ENCODE measurements around the gene FIBCD1. TPM values are rescaled to one million over a fixed set of nuclear protein-coding genes. Genes with fewer than 3 reads are reported as not detected.
"Not testable (repeated sequence)": the region's sequence is repeated elsewhere in the genome, so short reads cannot be mapped to it uniquely, and the experiment has no call there.

The FIBCD1 gene
- total and polyA plus RNA-seq, 12 donors: 0.11 to 55.7 (median 18.3) TPM

DNA sequence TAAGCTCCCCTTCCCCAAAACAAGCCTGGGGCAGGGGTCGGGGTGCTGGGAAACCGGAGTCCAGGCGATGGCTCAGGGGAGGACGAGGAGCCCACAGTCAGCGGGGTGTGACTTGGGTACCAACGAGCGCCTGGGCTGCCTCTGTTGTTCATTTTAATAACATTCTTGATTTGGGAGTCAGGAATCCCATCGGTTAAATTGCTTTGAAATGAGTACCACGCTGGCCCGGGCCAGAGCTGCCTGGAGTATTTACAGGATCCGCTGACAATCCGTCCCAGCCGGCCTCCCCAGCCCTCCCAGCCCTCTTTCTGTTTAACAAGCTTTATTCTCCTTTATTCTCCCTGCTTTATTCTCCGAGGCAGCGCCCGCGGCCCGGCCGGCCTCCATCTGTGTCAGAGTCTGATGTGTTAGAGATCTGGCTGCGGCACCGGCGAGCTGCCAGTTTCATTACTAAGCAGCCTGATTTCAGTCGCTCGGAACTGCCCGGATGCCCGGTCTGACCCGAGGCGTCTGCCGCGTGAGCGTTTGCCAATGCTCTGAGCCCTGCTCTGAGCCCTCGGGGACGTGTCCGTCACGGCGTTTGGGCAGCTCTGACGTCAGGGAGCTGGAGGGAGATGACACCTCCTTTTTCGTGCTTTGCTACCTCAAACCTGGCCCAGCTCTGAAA, 26.0 kb downstream of the FIBCD1 start:
- intact Hi-C loops (cut with DNase I): no loop called here
- 73 to 84% (median 79%) methylated on average over 28 to 38 of the region's 38 CpGs for WGBS, 4 donors
- H3K27ac ChIP-seq: no peak overlapping the region
- H3K27me3 ChIP-seq: no peaks in the 10 kb centered on the region
- H3K36me3 ChIP-seq (replicated peaks in 1 of 2): no peaks in the 10 kb centered on the region
- no peak overlapping the region for H3K4me3 ChIP-seq
- no peaks in the 10 kb centered on the region for H3K4me1 ChIP-seq (replicated peaks in 1 of 2)
- peak in 1 of 7 donors; percentile 57 for DNase-seq
- TF ChIP-seq, protein P1, sequence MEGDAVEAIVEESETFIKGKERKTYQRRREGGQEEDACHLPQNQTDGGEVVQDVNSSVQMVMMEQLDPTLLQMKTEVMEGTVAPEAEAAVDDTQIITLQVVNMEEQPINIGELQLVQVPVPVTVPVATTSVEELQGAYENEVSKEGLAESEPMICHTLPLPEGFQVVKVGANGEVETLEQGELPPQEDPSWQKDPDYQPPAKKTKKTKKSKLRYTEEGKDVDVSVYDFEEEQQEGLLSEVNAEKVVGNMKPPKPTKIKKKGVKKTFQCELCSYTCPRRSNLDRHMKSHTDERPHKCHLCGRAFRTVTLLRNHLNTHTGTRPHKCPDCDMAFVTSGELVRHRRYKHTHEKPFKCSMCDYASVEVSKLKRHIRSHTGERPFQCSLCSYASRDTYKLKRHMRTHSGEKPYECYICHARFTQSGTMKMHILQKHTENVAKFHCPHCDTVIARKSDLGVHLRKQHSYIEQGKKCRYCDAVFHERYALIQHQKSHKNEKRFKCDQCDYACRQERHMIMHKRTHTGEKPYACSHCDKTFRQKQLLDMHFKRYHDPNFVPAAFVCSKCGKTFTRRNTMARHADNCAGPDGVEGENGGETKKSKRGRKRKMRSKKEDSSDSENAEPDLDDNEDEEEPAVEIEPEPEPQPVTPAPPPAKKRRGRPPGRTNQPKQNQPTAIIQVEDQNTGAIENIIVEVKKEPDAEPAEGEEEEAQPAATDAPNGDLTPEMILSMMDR (IDR thresholded peaks at IDR 0.05): no peak
- TF ChIP-seq POLR2A (IDR thresholded peaks at IDR 0.05): no peak
- no peaks in the 10 kb centered on the region for H3K9me3 ChIP-seq (replicated peaks in 1 of 3)

DNA sequence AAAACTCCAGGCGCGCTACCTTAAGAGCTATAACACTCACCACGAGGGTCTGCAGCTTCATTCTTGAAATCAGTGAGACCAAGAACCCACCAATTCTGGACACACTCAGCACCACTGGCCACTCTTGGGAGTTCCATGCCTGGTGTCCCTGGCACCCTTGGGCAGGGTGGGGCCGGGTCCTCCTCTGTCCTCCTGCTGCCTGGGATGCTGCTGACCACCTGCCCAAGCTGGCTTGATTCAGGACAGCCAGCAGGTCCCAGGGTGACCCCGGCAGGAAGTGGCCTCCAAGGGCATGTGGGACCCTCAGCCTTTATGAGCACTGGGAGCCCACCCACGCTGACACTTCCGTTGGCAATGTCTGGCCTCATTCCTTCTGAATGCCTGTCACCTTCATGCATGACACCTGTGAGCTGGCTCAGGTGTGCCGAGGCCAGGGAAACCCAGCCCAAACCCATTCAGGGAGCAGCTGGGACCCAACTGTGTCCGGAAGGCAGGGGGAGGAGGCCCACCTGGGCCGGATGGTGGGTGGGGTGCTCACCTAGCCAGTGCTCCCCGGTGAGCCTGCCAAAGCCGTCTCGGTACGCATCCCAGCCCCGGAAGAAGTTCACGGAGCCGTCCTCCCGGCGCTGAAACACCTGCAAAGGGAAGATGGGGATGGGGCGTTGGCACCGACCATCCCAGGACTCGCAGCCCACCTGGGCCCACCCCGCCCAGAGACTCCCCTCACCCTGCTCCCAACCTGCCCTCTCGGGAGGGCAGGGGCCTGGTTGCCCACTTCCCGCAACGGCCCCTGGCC, 27.6 kb downstream of the FIBCD1 start:
- Histone ChIP-seq H3K36me3 (replicated peaks in 1 of 2) (no peaks in the 10 kb centered on the region), H3K4me3 (no peak overlapping the region), H3K27ac (no peak overlapping the region), H3K4me1 (replicated peaks in 1 of 2) (no peaks in the 10 kb centered on the region), H3K27me3 (no peaks in the 10 kb centered on the region), H3K9me3 (replicated peaks in 1 of 3) (no peaks in the 10 kb centered on the region)
- 75 to 94% (median 93%) methylated on average over 4 to 26 of the region's 26 CpGs for whole genome bisulfite sequencing, 4 donors
- TF ChIP-seq, protein P1 (IDR thresholded peaks at IDR 0.05): no peak
- no peak for TF ChIP-seq POLR2A (IDR thresholded peaks at IDR 0.05)
- intact Hi-C loops (cut with DNase I): no loop called here
- no peak for DNase-seq

DNA sequence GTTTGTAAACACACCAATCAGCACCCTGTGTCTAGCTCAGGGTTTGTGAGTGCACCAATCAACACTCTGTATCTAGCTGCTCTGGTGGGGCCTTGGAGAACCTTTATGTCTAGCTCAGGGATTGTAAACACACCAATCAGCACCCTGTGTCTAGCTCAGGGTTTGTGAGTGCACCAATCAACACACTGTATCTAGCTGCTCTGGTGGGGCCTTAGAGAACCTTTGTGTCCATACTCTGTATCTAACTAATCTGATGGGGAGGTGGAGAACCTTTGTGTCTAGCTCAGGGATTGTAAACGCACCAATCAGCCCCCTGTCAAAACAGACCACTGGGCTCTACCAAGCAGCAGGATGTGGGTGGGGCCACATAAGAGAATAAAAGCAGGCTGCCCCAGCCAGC, 28.4 kb downstream of the FIBCD1 start:
- intact Hi-C loops (cut with DNase I); H3K4me3 ChIP-seq; H3K4me1 ChIP-seq (replicated peaks in 1 of 2); H3K36me3 ChIP-seq (replicated peaks in 1 of 2); H3K9me3 ChIP-seq (replicated peaks in 1 of 3); H3K27me3 ChIP-seq; DNase-seq; H3K27ac ChIP-seq: not testable (repeated sequence)
- WGBS, 4 donors: 69 to 100% (median 74%) methylated on average over 1 of the region's 1 CpG; no CpG with 5 or more reads in 1 of the 4 donors

DNA sequence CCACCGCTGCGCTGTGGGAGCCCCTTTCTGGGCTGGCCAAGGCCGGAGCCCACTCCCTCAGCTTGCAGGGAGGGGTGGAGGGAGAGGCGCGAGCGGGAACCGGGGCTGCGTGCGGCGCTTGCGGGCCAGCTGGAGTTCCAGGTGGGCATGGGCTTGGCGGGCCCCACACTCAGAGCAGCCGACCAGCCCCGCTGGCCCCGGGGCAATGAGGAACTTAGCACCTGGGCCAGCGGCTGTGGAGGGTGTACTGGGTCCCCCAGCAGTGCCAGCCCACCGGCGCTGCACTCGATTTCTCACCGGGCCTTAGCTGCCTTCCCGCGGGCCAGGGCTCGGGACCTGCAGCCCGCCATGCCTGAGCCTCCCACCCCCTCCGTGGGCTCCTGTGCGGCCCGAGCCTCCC, 29.0 kb downstream of the FIBCD1 start:
- DNase-seq; H3K27ac ChIP-seq; H3K27me3 ChIP-seq; H3K4me1 ChIP-seq (replicated peaks in 1 of 2); H3K4me3 ChIP-seq; intact Hi-C loops (cut with DNase I); H3K9me3 ChIP-seq (replicated peaks in 1 of 3); H3K36me3 ChIP-seq (replicated peaks in 1 of 2): not testable (repeated sequence)
- WGBS, 4 donors: 94 to 100% (median 98%) methylated on average over 1 to 27 of the region's 27 CpGs

DNA sequence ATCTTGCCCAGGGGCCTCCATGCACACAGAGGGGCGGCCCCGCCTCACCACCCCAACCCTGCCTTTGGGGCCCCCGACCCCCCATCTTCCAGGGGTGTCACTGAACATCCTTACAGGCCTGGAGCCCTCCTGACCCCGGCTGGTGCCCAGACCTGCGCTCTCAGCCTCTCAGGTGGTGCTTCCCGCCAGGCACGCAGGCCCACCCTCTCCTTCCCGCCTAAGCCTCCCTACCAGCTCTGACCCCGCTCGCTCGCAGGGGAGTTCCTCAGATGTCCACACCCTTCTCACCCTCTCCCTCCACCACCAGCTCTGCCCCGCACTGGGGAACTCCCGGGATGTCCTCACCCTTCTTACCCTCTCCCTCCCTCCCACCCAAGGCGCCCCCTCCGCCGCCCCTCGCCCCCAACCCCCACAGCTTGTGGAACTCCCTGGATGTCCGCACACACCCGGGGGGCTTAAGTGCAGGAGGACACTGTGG, 30.1 kb downstream of the FIBCD1 start:
- no peak for DNase-seq
- TF ChIP-seq, protein P1 (IDR thresholded peaks at IDR 0.05): no peak
- TF ChIP-seq POLR2A (IDR thresholded peaks at IDR 0.05): no peak
- no peak overlapping the region for H3K27ac ChIP-seq
- no peaks in the 10 kb centered on the region for H3K9me3 ChIP-seq (replicated peaks in 1 of 3)
- no peaks in the 10 kb centered on the region for H3K27me3 ChIP-seq
- no peaks in the 10 kb centered on the region for H3K4me1 ChIP-seq (replicated peaks in 1 of 2)
- no peak overlapping the region for H3K4me3 ChIP-seq
- no peaks in the 10 kb centered on the region for H3K36me3 ChIP-seq (replicated peaks in 1 of 2)
- 82 to 94% (median 88%) methylated on average over 9 to 19 of the region's 19 CpGs for WGBS, 4 donors
- intact Hi-C loops (cut with DNase I): no loop called here
